ENCODE data around the gene SERTAD1.

Gene SERTAD1

DNA sequence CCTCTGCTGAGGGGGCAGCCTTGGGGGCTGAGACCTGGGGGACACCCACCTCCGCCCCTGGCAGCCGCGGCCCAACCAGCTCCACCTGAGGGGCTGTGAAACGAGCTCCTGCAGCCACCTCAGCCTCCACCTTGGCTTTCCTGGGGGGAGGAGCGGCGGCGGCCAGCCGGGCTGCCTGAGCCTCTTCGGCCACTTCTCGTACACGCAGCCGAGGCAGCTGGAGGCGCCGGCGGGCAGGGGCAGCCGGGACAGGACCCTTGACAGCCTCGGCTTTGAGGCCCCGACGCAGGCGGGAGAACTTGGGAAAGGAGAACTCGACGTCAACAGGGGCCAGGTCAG lies 28.3 kb downstream of the SERTAD1 start:
- no peak for DNase-seq

DNA sequence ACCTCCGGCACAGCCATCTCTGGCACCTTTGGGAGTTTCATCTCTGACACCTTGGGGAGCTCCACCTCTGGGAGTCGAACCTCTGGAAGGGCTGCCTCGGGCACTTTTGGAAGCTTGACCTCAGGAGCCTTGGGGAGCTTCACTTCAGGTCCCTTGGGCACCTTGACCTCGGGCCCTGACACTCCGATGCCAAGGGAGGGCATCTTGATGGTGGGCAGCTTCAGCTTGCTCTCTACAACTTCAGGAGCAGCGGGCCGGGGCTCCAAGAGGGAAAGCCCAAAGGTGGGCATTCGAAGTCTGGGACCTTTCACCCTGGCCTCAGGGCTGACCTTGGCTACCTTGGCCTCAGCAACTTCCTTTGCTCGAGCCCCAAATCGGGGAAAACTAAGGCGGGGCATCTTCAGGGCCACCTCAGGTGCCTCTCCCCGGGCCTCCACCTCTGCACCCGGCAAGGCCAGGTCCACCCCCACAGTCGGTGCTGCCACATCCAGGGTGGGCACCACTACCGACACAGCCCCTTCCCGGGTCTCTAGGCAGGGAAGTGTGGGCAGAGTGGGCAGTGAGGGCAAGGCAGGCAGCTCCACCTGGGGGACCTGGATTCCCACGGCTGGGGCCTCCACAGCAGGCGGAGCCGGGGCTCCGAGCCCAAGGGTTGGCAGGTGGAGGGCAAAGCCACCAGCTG lies 28.8 kb downstream of the SERTAD1 start:
- DNase-seq = no peak

DNA sequence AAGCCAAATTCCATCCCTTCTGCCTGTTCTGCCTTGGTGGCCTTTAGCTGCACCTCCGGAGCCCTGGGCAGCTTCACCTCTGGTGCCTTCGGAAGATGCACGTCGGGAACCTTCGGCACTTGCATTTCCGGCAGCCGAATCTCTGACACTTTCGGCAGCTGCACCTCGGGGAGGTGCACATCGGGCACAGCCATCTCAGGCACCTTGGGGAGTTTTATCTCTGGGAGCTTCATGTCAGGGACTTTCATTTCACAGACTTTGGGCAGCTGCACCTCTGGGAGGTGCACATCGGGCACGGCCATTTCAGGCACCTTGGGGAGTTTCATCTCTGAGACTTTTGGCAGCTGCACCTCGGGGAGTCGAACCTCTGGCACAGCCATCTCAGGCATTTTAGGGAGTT lies 29.8 kb downstream of the SERTAD1 start:
- DNase-seq = no peak

DNA sequence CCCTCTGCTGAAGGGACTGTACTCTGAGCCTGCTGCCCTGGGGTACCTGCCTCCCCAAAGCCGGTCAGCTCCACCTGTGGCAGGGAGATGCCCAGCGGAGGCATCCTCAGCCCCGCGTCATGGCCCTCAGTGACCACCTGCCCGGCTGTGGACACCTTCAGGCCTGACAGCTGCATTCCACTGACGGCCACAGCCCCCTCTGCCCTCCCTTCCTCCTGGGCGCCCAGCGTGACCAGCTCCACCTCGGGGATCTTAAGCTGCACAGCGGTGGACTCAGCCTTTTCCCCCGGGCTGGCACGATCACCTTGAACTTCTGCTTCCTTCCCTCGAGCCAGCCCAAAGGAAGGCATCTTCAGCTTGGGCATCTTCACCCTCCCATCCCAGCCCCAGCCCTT lies 31.0 kb downstream of the SERTAD1 start:
- DNase-seq = no peak

DNA sequence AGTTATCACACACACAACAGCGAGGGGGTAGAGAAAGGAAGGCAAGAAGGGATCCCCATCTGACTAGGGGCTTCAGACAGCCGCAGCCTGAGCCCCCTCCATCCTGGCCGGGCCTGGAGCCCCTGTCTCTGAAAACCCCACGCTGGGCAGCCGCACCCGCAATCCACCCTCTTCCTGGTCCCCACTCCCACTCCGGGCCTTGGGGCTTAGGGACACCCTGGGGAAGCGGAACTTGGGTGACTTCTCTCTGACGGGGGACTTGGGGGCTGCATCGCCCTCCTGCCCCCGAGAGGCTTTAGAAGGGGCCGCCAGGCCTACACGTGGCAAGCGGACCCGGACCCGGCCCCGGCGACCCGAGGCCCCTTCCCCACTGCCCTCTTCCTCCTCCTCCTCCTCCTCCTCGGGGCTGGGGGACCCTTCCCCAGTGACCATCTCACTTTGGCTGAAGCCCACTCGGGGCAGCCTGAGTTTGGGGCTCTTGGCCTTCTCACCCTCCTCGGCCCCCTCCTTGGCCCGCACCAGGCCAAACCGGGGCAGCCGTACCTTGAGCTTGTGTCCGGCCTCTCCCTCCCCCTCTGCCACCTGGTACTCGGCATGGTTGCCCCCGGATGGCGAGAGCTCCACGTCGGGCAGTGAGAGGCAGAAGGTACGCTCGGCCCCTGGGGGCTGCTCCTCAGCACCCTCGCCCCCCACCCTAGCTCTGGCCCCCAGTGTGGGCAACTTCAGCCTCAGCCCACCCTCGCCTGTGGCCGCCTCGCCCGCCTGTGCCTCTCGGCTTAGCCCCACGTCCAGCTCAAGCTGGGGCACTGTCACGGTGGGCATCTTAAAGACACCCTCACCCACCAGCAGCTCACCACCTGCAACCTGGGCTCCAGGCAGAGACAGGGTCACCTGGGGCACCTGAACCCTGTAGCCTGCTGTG lies 31.6 kb downstream of the SERTAD1 start:
- no peak for DNase-seq

DNA sequence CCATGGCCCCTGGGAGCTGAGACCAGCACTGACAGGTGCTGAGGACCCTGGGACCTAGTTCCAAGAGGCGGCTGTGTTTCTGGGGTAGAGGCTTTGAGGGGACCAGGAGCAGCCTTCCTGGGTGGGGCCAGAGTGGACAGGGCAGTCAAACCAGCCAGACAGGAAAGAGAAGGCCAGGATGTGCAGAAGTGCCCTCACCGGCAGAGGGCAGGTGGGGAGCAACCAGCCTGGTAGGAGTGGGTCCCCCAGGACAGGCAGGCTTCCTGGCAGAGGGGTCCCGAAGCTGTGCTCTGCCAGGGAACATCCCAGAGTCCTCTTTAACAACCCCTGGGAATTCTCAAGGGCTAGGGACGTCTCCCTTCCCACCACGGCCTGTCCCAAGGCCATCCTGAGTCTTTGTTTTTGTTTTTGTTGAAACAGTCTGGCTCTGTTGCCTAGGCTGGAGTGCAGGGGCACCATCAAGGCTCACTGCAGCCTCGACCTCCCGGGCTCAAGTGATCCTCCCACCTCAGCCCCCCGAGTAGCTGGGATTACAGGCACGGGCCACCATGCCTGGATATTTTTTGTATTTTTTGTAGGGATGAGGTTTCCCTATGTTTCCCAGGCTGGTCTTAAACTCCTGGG lies 32.8 kb downstream of the SERTAD1 start:
- DNase-seq = no peak

DNA sequence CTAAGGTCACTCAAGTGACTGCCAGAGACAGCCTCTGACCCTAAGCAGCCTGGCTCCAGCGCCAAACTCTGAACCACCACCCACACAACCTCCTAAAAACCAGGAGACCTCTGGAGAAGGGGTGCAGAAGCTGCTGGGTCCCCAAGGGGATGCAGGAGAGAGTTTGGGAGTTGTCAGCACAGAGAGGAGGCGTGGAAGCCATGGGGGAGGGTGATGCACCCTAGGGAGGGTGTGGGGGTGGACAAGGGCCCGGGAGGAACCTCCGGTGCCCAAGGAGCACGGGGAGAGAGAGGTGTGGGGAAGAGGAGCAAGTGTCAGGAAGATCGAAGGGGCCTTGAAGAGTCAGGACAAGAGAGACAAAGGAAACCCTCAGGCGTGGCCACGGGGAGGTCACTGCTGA lies 33.7 kb downstream of the SERTAD1 start:
- DNase-seq = no peak

DNA sequence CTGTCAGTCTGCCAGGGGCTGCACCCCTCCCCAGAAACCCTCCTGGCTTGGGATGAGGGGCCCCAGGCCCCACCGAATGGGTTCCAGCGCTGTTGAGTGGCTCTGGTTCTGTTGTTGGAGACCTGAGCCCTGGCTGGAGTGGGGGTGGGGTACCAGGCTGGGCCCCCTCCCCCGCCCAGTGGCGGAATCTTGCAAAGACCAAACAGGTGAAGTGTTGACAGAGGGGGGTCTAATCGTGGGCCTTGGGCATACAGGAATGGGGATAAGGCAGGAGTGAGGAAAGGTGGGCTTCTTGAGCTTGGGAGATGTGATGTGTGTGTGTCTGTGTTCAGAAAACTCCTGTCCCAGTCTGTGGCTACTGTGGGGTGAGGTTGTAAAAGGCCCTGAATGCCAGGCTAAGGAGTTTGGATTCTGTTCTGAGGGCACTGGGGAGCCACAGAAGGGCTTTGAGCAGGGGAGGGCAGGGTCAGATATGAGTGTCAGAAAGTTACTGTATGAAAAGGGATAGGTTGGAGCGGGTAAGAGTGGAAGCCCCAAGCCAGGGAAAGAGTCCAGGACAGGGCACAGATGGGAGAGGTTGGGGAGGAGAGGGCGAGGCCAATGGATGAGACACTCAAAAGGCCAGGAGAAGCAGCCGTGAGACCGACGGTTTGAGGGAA lies 35.6 kb downstream of the SERTAD1 start, which contains the start of gene HIPK4:
HIPK4 (minus strand) TSS at position 98 of the 659 bp plus-strand sequence. CDS start 279 bp downstream, outside the sequence.
- no peak for DNase-seq

DNA sequence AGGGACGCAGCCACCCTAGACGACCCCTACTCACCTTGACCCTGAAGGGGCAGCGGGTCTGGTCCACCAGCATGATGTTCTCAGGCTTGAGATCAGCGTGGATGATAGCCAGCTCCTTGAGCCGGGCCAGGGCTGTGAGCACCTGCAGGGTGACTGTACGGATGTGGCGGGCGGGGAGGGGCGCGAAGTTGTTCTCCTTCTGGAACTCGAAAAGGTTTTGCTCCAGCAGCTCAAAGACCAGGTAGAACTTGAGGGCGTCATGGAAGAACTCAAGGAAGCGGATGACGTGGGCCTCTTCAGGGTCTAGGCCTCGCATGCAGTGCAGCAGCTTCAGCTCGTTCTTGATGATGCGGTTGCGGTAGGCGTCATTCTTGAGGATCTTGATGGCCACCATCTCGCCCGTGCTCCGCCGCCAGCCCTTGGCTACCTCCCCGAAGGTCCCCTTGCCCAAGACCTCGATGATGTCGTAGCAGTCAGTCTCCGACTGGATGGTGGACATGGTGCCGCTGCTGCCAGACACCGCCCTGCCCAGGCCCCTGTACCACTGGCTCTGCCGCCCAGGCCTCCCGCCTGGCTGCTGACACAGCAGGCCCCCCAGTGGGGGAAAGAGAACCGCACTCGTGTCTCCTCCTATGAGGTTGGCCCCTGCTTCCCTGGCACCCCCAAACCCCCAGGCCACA lies 36.2 kb downstream of the SERTAD1 start:
- DNase-seq = no peak

DNA sequence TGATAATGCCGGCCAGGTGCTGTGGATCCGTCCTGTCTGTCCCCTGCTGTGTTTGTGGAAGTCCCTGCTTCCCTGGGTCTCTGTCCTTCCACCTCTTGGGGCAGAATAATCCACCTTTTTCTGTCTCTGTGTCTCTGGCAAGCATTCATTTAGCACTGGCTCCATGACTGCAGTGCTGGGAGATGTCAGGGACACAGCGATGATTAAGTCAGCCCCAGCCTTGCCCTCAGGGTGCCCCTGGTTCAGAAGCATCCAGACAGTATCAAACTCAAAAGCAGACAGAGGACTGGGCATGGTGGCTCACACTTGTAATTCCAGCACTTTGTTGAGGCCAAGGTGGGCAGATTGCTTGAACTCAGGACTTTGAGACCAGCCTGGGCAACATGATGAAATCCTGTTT lies 37.3 kb downstream of the SERTAD1 start:
- no peak for DNase-seq

DNA sequence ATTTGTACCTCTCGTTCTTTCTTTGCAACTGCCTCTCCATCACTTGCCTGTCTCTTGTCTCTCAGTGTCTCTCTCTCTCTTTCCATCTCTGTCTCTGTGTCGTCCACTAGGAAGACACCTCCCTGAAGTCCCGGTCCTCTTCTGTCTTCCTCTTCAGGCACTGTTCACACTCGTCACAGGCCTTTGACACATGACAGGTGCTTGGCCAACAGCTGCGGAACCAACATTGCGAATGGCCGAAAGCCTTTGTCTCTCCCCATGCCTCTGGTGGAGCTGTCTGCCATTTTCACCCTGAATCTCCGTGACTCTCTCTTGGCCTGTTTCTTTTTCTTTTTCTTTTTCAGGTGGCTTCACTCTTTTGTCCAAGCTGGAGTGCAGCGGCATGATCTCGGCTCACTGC lies 38.6 kb downstream of the SERTAD1 start:
- DNase-seq = no peak

DNA sequence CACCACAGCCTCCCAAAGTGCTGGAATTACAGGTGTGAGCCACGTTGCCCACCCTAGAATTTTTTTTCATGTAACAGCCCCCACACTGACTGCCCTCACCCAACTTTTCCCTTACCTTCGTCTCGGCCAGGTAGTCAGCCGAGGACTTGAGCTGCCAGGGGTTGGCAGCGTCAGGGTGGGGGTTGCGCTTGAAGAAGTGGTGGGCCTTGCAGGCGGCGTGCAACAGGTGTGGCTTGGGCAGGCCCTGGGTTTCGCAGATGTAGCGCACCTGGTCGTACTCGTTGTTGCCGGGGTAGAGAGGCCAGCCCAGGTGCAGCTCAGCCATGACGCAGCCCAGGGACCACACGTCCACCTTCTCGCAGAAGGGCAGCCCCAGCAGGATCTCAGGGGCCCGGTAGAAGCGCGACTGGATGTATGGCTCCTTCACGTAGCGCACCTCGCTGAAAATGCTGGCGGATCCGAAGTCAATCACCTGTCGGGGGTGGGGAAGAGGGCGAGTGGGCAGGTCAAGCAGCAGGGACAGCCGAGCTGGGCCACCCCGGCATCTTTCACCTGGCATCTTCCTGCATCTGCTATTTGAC lies 42.0 kb downstream of the SERTAD1 start:
- DNase-seq = no peak

DNA sequence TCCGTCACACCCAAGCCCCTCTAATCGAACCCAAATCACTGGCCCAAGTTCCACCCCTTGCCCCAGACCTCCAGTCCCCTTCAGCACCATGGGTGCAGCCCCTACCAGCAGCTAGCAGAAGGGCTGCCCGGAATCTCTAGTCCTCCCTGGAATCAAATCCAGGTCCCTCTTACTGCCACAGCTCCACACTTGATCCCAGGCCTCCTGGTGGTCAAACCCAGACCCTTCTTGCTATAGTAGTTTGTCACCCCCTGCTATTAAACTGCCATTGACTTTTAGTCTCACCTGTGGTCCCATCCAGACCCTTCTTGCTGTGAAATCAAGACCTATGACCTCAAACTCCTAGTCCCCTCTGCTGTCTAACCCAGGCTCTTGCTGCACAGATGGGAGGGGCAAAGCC lies 44.5 kb downstream of the SERTAD1 start:
- DNase-seq = no peak

DNA sequence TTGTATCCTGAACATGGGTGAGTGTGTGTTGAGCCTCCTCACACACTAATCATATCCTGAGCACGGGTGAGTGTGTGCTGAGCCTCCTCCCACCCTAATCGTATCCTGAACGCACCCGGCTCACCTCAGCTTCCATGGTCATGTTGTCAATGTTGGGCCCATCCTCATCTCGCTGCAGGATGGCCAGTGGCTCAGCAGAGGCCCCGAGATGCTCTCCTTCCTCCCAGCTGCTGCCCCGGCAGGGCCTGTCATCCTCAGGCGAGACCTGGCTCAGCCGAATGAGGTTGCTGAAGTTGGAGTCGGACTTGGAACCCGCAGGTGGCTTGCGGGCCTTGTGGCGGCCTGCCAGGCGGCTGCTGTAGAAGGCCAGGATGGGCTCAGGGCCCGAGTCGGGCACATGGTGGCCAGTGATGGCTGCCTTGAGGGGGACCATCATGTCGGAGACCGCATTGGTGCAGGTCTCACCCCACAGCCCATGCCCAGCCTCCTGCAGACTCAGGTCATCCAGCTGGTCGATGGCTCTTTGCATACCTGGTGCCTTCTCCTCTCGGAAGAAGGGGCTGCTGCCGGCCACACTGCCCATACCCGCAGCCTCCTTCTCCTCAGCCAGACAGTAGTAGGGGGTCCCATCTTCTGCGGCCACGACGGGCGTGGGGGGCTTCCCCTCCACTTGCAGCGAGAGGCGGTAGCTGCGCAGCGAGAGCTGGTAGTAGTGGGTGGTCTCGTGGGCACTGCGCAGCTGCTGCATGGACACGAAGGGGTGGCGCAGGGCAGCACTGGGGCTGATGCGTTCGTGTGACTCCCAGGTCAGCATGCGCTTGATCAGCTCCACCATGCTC lies 45.4 kb downstream of the SERTAD1 start:
- DNase-seq = no peak

DNA sequence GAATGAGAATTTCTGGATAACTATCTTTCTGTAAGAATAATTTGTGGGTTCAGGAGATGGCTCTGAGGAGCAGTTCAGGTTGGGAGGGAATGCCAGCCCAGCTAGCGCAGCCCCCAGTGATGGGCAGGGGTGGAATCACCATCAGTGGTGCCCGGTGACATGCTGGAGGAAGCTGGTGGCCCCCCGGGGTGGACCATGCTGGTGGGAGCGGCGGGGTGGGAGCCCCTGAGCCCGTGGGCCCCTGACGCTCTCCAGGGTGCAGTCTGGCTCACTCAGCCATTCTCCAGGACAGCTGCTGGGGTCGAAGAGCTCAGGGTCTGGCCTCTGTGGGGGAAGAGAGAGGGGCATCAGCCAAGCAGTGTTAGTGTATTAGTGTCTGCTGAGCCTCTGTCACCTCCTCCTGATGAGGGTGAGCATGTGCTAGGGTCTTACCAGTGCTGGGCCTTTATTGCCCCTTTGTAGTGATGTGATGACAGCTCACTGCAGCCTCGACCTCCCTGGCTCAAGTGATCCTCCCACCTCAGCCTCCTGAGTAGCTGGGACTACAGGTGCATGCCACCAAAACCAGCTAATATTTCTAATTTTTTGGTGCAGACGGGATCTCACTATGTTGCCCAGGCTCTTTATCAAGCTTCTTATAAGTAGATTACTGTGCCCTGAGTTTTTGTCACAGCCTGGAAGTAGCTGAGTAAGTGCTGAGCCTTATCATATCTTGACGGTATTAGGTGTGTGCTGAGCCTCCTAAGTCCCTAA lies 46.2 kb downstream of the SERTAD1 start:
- no peak for DNase-seq

DNA sequence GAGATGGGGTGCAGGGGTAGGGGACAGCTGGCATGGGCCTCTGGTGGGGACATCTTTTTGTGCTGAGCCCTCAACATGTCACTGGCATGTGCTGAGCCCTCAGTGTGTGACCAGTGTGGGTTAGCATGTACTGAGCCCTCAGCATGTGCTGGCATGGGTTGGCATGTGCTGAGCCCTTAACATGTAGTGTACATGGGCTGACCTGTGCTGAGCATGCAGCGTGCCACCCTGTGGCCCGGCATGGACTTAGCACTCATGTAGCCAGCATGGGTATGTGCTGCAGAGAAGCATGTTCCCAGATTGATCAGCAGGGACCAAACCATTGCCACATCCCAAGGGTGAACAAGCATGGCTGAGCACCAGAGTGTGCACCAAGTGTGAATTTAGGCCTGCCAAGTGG lies 47.3 kb downstream of the SERTAD1 start:
- DNase-seq = no peak

DNA sequence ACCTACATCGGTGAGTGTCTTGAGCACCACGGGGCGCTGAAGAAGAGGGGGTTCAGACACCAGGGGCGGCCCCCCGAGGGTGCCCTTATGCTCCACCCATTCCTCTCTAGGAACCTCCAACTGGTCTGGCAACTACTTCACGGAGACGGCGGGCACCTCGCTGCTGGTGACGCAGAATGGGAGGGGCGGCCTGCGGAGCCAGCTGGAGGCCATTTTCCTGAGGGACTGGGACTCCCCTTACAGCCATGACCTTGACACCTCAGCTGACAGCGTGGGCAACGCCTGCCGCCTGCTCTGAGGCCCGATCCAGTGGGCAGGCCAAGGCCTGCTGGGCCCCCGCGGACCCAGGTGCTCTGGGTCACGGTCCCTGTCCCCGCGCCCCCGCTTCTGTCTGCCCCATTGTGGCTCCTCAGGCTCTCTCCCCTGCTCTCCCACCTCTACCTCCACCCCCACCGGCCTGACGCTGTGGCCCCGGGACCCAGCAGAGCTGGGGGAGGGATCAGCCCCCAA lies 47.9 kb downstream of the SERTAD1 start:
- no peak for DNase-seq

DNA sequence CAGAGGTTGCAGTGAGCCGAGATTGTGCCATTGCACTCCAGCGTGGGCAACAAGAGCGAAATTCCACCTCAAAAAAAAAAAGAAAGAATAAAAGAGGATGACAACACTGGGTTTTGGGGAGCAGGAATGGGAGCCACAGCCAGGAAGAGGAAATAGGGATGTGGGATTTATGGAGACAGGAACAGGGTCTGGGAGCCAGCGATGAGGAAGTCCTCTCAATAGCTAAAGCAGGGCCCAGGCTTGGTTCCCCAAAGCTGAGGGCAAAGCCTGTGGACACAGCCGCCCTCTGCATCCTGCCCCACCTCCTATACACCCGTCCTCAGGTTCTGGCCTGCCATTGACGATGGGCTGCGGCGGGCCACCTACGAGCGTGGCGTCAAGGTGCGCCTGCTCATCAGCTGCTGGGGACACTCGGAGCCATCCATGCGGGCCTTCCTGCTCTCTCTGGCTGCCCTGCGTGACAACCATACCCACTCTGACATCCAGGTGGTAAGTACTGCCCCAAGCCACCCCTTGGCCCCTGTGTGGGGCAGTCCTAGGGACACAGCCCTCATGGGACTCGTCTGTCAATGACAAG lies 49.4 kb downstream of the SERTAD1 start:
- no peak for DNase-seq

DNA sequence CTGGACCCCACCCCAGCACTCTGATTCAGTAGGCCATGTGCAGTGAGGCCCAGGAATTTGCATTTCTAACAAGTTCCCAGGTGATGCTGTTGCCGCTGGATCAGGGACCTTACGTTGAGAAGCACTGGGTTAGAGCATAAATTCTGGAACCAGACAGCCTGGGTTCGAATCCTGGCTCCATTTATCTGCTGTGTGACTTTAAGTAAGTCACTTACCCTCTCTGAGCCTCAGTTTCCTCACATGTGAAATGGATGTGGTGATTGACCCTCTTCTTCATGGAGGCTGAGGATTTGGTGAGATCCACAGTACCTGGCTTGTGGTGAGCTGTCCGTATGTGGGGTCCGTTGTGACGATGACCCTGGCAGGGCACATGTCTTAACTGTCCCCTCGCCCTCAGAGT lies 51.7 kb downstream of the SERTAD1 start:
- DNase-seq = no peak

DNA sequence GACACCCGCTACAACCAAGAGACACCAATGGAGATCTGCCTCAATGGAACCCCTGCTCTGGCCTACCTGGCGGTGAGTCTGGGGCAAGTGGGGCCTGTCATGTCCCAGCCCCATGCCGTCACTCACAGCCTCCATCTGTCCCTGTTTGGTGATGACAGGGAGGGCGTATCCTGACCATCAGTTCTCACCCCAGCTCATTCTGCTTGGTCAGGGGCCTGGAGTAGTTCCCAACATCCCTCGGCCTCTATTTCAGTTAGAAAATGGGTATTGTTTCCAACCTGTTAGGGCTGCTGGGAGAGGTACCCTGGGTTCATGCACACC lies 54.0 kb downstream of the SERTAD1 start:
- no peak for DNase-seq

All from NCI-H1048 (cell line).